Effector memory CD4-positive, alpha-beta T cell (primary cell): ENCODE measurements around the gene RPL12.

Source experiments
- DNase-seq, 3 donors: peaks; one replicate each; pipeline ENCODE4 v3.0.0-alpha.2; 2020
- H3K27ac ChIP-seq: 2 replicates; pipeline ENCODE4 v1.7.0; 2013; ENCODE audit warnings: mild to moderate bottlenecking, low read length, moderate library complexity; ENCODE audit not compliant: insufficient read depth, poor library complexity, severe bottlenecking
- H3K27me3 ChIP-seq: replicated peaks from 2 replicates; pipeline ENCODE4 v1.7.0; 2013; ENCODE audit warnings: mild to moderate bottlenecking, low read length; ENCODE audit not compliant: insufficient read depth, control insufficient read depth, poor library complexity, severe bottlenecking
- H3K36me3 ChIP-seq: 2 replicates; pipeline ENCODE4 v1.7.0; 2013; ENCODE audit warnings: mild to moderate bottlenecking, low read length, moderate library complexity; ENCODE audit not compliant: control insufficient read depth, insufficient read depth
- H3K4me1 ChIP-seq: 2 replicates; pipeline ENCODE4 v1.7.0; 2013; ENCODE audit warnings: low read length, mild to moderate bottlenecking; ENCODE audit not compliant: control insufficient read depth, insufficient read depth, poor library complexity, severe bottlenecking
- H3K4me3 ChIP-seq: 2 replicates; pipeline ENCODE4 v1.7.0; 2013; ENCODE audit warnings: low read length, low read depth, mild to moderate bottlenecking; ENCODE audit not compliant: insufficient read depth, poor library complexity, severe bottlenecking
- H3K9me3 ChIP-seq: 2 replicates; pipeline ENCODE4 v1.7.0; 2013; ENCODE audit warnings: mild to moderate bottlenecking, low read length, moderate library complexity; ENCODE audit not compliant: control insufficient read depth

RPL12 gene

DNA sequence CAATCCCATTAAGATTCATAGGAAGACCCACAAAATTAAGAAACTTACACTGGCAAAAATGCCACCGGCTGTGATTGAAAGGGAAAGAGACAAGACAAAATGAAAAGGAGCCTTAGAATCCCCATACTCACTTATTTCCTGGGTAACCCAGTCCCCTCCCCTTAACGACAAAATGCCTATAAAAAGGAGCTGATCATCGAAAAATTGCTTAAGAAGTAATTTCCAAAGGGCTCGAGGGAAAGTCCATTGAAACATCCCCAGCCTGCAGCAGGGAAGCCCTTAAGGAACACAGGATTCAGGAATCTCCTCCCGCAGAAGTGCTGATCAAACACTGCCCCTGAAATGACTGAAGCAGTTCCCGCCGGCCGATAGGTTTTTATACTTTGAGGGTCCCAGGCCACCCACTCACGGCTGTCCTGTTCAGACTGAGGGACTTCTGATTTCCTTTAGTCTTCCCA is 27.7 kb downstream of the RPL12 start:
- Histone ChIP-seq H3K27ac (peak overlapping the region; percentile 72), H3K27me3 (no peaks in the 10 kb centered on the region), H3K36me3 (no peaks in the 10 kb centered on the region), H3K4me1 (peaks cover 7% of the 10 kb centered on the region), H3K9me3 (no peaks in the 10 kb centered on the region), H3K4me3 (peak overlapping the region; percentile 96)
- no peak for DNase-seq

DNA sequence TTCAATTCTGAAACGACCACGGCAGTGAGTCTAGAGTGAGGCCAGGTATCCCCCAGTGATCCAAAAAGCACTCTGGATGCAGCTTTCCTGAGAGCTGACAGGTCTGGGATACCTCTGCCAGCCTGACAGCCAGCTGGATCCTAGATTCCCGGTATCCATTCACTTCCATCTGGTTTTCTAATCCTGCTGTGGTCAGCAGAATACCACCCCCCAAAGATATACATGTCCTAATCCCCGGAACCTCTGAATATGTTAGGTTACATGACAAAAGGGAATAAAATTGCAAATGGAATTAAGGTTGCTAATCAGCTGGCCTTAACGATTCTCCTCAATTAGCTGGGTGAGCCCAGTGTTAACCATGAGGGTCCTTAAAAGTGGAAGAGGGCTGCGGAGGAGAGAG is 28.4 kb downstream of the RPL12 start:
- Histone ChIP-seq H3K4me1 (peaks cover 7% of the 10 kb centered on the region), H3K9me3 (no peaks in the 10 kb centered on the region), H3K27ac (no peak overlapping the region), H3K36me3 (no peaks in the 10 kb centered on the region), H3K27me3 (no peaks in the 10 kb centered on the region), H3K4me3 (no peak overlapping the region)
- no peak for DNase-seq

- Histone ChIP-seq H3K4me1 (peaks cover 7% of the 10 kb centered on the region), H3K27ac (no peak overlapping the region), H3K36me3 (no peaks in the 10 kb centered on the region), H3K9me3 (no peaks in the 10 kb centered on the region), H3K4me3 (no peak overlapping the region), H3K27me3 (no peaks in the 10 kb centered on the region)
- DNase-seq, result no peak
Observed at GRCh38 chr9:127422133-127422782, 28.9 kb downstream of the RPL12 start.

DNA sequence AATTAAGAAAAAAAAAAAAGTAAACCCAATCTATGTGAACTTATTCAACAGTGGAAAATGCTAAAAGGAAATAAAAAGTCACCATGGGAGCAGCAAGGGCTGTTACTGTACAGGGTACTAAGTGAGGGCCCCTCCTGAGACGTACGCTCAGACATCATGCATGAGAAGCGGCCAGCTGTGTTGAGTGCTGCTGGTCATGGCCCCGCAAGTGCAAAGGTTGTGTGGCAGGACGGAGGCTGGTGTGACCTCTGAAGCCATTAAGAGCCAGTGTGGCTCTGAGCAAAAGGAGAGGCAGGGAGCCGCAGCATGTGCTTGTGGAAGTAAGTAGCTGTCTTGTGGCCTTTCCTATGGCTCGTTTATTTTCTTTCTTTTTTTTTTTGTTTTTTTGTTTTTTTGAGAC is 30.1 kb downstream of the RPL12 start:
- H3K4me3 ChIP-seq, result no peak overlapping the region
- DNase-seq, result no peak
- no peaks in the 10 kb centered on the region for H3K36me3 ChIP-seq
- peaks cover 7% of the 10 kb centered on the region for H3K4me1 ChIP-seq
- H3K9me3 ChIP-seq, result no peaks in the 10 kb centered on the region
- H3K27ac ChIP-seq, result no peak overlapping the region
- no peaks in the 10 kb centered on the region for H3K27me3 ChIP-seq

DNA sequence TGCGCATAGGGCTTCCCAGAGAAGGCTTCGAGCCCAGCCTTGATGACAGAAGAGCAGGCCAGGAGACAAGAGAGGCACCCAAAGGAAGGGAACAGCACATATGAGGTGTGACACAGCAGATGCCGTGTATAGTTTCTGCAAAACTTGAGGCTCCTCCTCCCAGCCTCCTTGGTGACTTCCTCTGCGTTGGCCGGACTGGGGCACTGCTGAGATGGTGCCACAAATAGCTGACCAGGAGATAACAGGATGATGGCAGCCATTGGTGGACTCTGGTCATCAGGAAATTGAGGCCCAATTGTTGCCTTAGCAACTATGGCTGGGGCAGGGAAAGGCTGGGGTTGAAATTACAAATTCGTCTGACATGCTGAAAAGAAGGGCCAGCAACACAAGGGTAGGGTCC is 31.9 kb downstream of the RPL12 start:
- H3K27me3 ChIP-seq, result no peaks in the 10 kb centered on the region
- DNase-seq, result no peak
- H3K36me3 ChIP-seq, result no peaks in the 10 kb centered on the region
- no peaks in the 10 kb centered on the region for H3K9me3 ChIP-seq
- H3K4me1 ChIP-seq, result no peaks in the 10 kb centered on the region
- no peak overlapping the region for H3K27ac ChIP-seq
- no peak overlapping the region for H3K4me3 ChIP-seq

DNA sequence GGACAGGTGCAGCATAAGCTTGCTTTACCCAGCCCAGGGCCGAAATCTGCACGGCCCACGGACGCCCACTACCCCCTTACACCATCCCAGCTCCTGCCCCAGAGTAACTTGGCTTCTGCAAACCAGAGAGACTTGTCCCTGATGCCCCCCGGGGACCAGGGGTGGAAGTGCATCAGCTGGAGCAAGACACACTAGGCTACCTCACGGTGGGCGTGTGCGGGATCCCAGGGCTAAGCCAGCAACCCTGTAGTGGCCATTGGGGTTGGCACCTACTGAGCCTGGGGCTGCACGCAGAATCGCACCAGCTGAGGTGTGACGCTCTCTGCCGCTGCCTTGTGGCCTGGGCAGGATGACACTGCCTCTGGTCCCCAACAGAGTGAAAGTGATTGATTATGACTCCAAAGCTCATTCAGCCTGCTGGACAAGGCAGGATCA is 33.2 kb downstream of the RPL12 start:
- DNase-seq, result no peak
- H3K27me3 ChIP-seq, result no peaks in the 10 kb centered on the region
- no peaks in the 10 kb centered on the region for H3K9me3 ChIP-seq
- no peak overlapping the region for H3K27ac ChIP-seq
- H3K4me1 ChIP-seq, result no peaks in the 10 kb centered on the region
- no peaks in the 10 kb centered on the region for H3K36me3 ChIP-seq
- H3K4me3 ChIP-seq, result no peak overlapping the region

DNA sequence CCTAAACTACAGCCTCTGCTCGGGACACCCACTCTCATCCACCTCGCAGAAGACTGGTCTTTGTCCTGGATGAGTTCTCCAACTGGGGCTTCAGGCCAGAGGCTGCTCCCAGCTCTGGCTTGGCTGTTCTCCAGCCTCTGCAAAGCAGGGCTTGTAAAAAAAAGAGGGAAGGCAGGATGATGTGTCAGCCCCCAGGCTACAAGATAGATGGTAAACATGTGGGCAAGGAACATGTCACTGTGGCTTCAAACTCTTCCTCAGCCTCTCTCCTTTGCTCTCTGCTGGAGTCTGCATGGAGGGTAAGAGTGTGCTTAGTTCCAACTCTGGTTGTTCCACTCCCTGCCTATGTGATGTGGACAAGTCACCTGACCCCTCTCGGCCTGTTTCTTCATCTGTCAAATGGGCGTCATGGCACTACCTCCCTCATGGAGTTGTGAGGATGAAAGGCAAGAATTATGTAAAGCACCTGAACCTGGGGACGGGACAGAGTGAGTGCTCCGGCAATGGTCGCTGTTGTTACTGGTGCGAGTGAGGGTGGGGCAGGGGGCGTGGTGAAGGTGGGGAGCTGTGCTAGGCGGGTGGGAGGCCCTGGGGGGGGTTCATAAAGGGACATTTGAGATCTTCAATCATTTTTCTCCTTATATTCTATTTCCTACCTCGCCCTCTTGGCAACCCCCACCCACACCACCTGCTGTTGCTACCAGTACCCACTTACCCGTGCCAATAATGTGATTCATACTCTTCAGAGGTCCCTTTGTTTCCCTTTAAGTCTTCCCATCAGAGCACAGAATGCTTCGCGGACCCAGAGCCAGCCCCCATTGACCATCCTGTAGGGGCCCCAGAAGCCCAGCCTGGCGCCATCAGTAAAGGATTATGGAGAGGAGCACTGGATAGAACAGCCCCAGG is 33.8 kb downstream of the RPL12 start:
- Histone ChIP-seq H3K27ac (no peak overlapping the region), H3K4me3 (no peak overlapping the region)
- DNase-seq, result no peak

DNA sequence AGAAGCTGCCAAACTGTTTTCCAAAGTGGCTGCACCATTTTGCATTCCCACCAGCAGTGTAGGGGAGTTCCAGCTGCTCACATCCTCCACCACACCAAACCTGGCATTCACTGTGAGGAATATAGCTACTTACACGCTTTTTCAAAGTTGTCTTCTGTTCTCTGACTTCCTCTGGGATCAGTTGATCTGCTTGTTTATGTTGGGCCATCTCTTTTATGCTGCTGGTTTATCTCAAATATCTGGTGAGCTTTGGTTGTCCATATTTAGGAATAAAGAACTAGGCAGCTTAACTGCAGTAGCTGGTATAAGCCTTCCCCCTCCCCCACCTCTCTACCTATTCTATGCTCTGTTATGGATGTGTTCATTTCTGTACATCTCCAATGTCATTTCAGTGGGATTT is 35.5 kb downstream of the RPL12 start:
- DNase-seq, result no peak
- Histone ChIP-seq H3K27me3 (no peaks in the 10 kb centered on the region), H3K27ac (no peak overlapping the region), H3K4me1 (no peaks in the 10 kb centered on the region), H3K36me3 (no peaks in the 10 kb centered on the region), H3K4me3 (no peak overlapping the region), H3K9me3 (no peaks in the 10 kb centered on the region)

More for the DNA sequence above, 33.8 kb downstream of the RPL12 start:
- no peaks in the 10 kb centered on the region for H3K4me1 ChIP-seq
- H3K36me3 ChIP-seq, result no peaks in the 10 kb centered on the region
- H3K27me3 ChIP-seq, result no peaks in the 10 kb centered on the region
- no peaks in the 10 kb centered on the region for H3K9me3 ChIP-seq

DNA sequence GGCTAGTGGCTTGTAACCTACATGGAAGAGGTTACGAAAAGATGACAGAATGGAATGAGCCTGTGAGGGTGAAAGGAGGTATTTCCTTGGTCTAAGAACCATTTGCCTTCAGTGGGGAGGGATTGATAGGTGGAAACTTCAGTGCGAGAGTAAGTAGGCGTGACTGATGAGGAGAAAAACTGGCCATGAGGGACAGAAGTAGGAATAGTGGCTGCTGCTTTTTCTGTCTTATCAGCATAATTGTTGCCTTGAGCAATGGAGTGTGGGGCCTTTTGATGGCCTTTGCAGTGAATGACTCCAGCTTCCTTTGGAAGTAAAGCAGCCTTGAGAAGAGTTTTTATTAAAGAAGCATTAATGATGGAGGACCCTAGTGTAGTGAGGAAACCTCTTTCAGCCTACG is 36.1 kb downstream of the RPL12 start:
- Histone ChIP-seq H3K36me3 (no peaks in the 10 kb centered on the region), H3K4me3 (no peak overlapping the region), H3K27ac (no peak overlapping the region), H3K4me1 (no peaks in the 10 kb centered on the region), H3K27me3 (no peaks in the 10 kb centered on the region), H3K9me3 (no peaks in the 10 kb centered on the region)
- DNase-seq, result no peak

GRCh38 chr9:127411122-127411521 is 40.1 kb downstream of the RPL12 start:
- no peaks in the 10 kb centered on the region for H3K9me3 ChIP-seq

More at GRCh38 chr9:127411122-127411521, 40.1 kb downstream of the RPL12 start:
- Histone ChIP-seq H3K4me1 (no peaks in the 10 kb centered on the region), H3K36me3 (no peaks in the 10 kb centered on the region), H3K4me3 (no peak overlapping the region), H3K27me3 (no peaks in the 10 kb centered on the region), H3K27ac (no peak overlapping the region)
- no peak for DNase-seq
